ENCODE data around the gene CYP4B1.

DNA sequence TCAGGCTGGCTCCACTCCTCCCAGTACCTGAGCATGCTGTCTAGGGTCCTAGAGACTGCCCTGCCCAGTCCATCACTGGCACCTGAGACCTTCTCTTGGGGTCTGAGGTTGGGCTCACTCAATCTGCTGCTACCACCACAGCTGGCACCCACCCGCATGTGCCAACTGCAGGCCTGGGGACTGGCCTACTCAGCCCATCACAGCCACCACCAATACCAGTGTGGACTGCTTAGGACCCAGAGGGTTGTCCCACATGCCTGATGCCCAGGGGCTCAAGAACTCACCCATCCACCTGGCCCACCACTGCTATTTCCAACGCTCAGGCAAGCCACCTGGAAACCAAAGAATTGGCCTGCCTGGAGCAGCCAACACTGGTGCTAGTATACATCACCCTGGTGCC lies 63.5 kb downstream of the CYP4B1 start:
- TF ChIP-seq FOXK1 (CRISPR knock-in tag; IDR thresholded peaks at IDR 0.05) (no peak), ESRRA (CRISPR knock-in tag; IDR thresholded peaks at IDR 0.05; ENCODE audit: borderline replicate concordance) (no peak), SP1 (CRISPR knock-in tag; conservative IDR thresholded peaks at IDR 0.05) (no peak), NR2C2 (CRISPR knock-in tag; IDR thresholded peaks at IDR 0.05) (no peak), TCF7 (CRISPR knock-in tag; IDR thresholded peaks at IDR 0.05; ENCODE audit: low read depth) (no peak), ZNF138 (CRISPR knock-in tag; conservative IDR thresholded peaks at IDR 0.05) (no peak), TP53 (CRISPR knock-in tag; IDR thresholded peaks at IDR 0.05) (no peak), ELF4 (CRISPR knock-in tag; IDR thresholded peaks at IDR 0.05; ENCODE audit: low read depth) (no peak), STAT6 (CRISPR knock-in tag; conservative IDR thresholded peaks at IDR 0.05; ENCODE audit: low read depth) (no peak)
- TF ChIP-seq, protein P1, sequence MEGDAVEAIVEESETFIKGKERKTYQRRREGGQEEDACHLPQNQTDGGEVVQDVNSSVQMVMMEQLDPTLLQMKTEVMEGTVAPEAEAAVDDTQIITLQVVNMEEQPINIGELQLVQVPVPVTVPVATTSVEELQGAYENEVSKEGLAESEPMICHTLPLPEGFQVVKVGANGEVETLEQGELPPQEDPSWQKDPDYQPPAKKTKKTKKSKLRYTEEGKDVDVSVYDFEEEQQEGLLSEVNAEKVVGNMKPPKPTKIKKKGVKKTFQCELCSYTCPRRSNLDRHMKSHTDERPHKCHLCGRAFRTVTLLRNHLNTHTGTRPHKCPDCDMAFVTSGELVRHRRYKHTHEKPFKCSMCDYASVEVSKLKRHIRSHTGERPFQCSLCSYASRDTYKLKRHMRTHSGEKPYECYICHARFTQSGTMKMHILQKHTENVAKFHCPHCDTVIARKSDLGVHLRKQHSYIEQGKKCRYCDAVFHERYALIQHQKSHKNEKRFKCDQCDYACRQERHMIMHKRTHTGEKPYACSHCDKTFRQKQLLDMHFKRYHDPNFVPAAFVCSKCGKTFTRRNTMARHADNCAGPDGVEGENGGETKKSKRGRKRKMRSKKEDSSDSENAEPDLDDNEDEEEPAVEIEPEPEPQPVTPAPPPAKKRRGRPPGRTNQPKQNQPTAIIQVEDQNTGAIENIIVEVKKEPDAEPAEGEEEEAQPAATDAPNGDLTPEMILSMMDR (IDR thresholded peaks at IDR 0.05) = no peak
- TF ChIP-seq, protein P2, sequence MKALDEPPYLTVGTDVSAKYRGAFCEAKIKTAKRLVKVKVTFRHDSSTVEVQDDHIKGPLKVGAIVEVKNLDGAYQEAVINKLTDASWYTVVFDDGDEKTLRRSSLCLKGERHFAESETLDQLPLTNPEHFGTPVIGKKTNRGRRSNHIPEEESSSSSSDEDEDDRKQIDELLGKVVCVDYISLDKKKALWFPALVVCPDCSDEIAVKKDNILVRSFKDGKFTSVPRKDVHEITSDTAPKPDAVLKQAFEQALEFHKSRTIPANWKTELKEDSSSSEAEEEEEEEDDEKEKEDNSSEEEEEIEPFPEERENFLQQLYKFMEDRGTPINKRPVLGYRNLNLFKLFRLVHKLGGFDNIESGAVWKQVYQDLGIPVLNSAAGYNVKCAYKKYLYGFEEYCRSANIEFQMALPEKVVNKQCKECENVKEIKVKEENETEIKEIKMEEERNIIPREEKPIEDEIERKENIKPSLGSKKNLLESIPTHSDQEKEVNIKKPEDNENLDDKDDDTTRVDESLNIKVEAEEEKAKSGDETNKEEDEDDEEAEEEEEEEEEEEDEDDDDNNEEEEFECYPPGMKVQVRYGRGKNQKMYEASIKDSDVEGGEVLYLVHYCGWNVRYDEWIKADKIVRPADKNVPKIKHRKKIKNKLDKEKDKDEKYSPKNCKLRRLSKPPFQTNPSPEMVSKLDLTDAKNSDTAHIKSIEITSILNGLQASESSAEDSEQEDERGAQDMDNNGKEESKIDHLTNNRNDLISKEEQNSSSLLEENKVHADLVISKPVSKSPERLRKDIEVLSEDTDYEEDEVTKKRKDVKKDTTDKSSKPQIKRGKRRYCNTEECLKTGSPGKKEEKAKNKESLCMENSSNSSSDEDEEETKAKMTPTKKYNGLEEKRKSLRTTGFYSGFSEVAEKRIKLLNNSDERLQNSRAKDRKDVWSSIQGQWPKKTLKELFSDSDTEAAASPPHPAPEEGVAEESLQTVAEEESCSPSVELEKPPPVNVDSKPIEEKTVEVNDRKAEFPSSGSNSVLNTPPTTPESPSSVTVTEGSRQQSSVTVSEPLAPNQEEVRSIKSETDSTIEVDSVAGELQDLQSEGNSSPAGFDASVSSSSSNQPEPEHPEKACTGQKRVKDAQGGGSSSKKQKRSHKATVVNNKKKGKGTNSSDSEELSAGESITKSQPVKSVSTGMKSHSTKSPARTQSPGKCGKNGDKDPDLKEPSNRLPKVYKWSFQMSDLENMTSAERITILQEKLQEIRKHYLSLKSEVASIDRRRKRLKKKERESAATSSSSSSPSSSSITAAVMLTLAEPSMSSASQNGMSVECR (CRISPR knock-in tag; IDR thresholded peaks at IDR 0.05; ENCODE audit: borderline replicate concordance) = no peak
- TF ChIP-seq, protein P3, sequence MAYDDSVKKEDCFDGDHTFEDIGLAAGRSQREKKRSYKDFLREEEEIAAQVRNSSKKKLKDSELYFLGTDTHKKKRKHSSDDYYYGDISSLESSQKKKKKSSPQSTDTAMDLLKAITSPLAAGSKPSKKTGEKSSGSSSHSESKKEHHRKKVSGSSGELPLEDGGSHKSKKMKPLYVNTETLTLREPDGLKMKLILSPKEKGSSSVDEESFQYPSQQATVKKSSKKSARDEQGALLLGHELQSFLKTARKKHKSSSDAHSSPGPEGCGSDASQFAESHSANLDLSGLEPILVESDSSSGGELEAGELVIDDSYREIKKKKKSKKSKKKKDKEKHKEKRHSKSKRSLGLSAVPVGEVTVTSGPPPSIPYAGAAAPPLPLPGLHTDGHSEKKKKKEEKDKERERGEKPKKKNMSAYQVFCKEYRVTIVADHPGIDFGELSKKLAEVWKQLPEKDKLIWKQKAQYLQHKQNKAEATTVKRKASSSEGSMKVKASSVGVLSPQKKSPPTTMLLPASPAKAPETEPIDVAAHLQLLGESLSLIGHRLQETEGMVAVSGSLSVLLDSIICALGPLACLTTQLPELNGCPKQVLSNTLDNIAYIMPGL (CRISPR knock-in tag; IDR thresholded peaks at IDR 0.05) = no peak
- TF ChIP-seq, protein P4, sequence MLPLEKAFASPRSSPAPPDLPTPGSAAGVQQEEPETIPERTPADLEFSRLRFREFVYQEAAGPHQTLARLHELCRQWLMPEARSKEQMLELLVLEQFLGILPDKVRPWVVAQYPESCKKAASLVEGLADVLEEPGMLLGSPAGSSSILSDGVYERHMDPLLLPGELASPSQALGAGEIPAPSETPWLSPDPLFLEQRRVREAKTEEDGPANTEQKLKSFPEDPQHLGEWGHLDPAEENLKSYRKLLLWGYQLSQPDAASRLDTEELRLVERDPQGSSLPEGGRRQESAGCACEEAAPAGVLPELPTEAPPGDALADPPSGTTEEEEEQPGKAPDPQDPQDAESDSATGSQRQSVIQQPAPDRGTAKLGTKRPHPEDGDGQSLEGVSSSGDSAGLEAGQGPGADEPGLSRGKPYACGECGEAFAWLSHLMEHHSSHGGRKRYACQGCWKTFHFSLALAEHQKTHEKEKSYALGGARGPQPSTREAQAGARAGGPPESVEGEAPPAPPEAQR (CRISPR knock-in tag; IDR thresholded peaks at IDR 0.05) = no peak
- TF ChIP-seq, protein P5, sequence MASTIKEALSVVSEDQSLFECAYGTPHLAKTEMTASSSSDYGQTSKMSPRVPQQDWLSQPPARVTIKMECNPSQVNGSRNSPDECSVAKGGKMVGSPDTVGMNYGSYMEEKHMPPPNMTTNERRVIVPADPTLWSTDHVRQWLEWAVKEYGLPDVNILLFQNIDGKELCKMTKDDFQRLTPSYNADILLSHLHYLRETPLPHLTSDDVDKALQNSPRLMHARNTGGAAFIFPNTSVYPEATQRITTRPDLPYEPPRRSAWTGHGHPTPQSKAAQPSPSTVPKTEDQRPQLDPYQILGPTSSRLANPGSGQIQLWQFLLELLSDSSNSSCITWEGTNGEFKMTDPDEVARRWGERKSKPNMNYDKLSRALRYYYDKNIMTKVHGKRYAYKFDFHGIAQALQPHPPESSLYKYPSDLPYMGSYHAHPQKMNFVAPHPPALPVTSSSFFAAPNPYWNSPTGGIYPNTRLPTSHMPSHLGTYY (CRISPR knock-in tag; IDR thresholded peaks at IDR 0.05) = no peak
